ENCODE measurements around the gene FBXL20. TPM values are rescaled to one million over a fixed set of nuclear protein-coding genes. Genes with fewer than 3 reads are reported as not detected.

FBXL20 gene
- total RNA-seq, 3 donors from 2014 or later, result 17.0 to 33.1 (median 25.3) TPM

DNA sequence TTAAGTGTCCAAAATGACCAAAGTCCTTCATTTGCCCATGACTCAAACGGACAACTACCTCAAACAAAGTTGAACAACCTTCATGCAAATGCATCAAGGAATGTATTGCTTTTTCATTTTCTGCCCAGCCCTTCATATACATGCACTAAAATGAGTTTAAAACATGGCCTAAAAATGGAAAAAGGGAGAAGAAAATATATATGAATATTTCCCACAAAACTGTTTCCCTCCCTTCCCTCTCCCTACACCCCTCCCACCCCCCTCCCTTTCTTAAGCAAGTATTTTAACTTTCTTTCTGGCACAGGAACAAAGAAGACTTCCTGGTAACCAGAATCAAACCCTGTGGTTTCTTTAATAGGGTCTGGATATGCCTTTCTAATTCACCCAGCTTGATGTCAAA, 5.5 kb upstream of the FBXL20 start:
- Histone ChIP-seq H3K27me3 (no peaks in the 10 kb centered on the region), H3K36me3 (no peaks in the 10 kb centered on the region), H3K4me1 (no peaks in the 10 kb centered on the region), H3K4me3 (no peak overlapping the region), H3K9me3 (no peaks in the 10 kb centered on the region), H3K27ac (no peak overlapping the region)
- DNase-seq (ENCODE audit: low spot score in 2 of 2), result no peak
- intact Hi-C loops (cut with DNase I; ENCODE audit: low total_unique reads), result no loop called here
- TF ChIP-seq, protein P1, sequence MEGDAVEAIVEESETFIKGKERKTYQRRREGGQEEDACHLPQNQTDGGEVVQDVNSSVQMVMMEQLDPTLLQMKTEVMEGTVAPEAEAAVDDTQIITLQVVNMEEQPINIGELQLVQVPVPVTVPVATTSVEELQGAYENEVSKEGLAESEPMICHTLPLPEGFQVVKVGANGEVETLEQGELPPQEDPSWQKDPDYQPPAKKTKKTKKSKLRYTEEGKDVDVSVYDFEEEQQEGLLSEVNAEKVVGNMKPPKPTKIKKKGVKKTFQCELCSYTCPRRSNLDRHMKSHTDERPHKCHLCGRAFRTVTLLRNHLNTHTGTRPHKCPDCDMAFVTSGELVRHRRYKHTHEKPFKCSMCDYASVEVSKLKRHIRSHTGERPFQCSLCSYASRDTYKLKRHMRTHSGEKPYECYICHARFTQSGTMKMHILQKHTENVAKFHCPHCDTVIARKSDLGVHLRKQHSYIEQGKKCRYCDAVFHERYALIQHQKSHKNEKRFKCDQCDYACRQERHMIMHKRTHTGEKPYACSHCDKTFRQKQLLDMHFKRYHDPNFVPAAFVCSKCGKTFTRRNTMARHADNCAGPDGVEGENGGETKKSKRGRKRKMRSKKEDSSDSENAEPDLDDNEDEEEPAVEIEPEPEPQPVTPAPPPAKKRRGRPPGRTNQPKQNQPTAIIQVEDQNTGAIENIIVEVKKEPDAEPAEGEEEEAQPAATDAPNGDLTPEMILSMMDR (IDR thresholded peaks at IDR 0.05), result no peak
- TF ChIP-seq POLR2A (IDR thresholded peaks at IDR 0.05) (no peak), POLR2AphosphoS5 (IDR thresholded peaks at IDR 0.05) (no peak)

DNA sequence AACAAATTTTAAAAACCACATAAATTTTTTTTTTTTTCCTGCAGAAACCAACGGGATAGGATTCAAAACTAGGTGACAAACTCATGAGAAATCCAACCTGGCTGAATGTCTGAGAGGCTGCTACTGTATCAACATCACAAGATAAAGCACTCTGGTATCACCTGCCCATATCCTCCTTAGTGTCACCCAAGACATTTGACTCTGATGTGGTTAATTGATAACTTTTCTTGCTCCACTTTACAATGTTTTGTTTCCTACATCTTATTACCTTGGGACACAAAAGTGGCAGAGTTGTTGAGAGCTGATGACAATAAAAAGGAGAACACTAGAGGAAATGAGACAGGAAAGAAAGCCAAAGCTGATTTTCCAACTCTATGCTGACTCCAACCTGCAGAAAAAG, 4.0 kb upstream of the FBXL20 start:
- H3K27ac ChIP-seq, result no peak overlapping the region
- H3K36me3 ChIP-seq, result no peaks in the 10 kb centered on the region
- H3K4me3 ChIP-seq, result no peak overlapping the region
- no peaks in the 10 kb centered on the region for H3K27me3 ChIP-seq
- no peaks in the 10 kb centered on the region for H3K4me1 ChIP-seq
- no peak for DNase-seq (ENCODE audit: low spot score in 2 of 2)
- intact Hi-C loops (cut with DNase I; ENCODE audit: low total_unique reads), result no loop called here
- TF ChIP-seq POLR2AphosphoS5 (IDR thresholded peaks at IDR 0.05) (no peak), POLR2A (IDR thresholded peaks at IDR 0.05) (no peak)
- TF ChIP-seq, protein P1 (IDR thresholded peaks at IDR 0.05), result no peak
- H3K9me3 ChIP-seq, result no peaks in the 10 kb centered on the region

- Histone ChIP-seq H3K9me3 (no peaks in the 10 kb centered on the region), H3K36me3 (no peaks in the 10 kb centered on the region), H3K4me3 (no peak overlapping the region), H3K27me3 (no peaks in the 10 kb centered on the region), H3K27ac (no peak overlapping the region), H3K4me1 (peaks cover 0 to 4% of the 10 kb centered on the region in 2 donors)
- DNase-seq (ENCODE audit: low spot score in 2 of 2), result peak in 1 of 2 donors; percentile 19
- TF ChIP-seq POLR2AphosphoS5 (IDR thresholded peaks at IDR 0.05) (no peak), POLR2A (IDR thresholded peaks at IDR 0.05) (no peak)
- TF ChIP-seq, protein P1 (IDR thresholded peaks at IDR 0.05), result no peak
- intact Hi-C loops (cut with DNase I; ENCODE audit: low total_unique reads), result no loop called here
These were observed 3.3 kb upstream of the FBXL20 start for GRCh38 chr17:39404542-39405378.

- no peaks in the 10 kb centered on the region for H3K36me3 ChIP-seq
- H3K4me1 ChIP-seq, result peaks cover 0 to 6% of the 10 kb centered on the region in 2 donors
- intact Hi-C loops (cut with DNase I; ENCODE audit: low total_unique reads), result no loop called here
- H3K9me3 ChIP-seq, result no peaks in the 10 kb centered on the region
- H3K4me3 ChIP-seq, result peak overlapping the region in 1 of 3 donors; percentile 98
- TF ChIP-seq POLR2AphosphoS5 (IDR thresholded peaks at IDR 0.05) (no peak), POLR2A (IDR thresholded peaks at IDR 0.05) (no peak)
- TF ChIP-seq, protein P1 (IDR thresholded peaks at IDR 0.05), result no peak
- no peak overlapping the region for H3K27ac ChIP-seq
- no peaks in the 10 kb centered on the region for H3K27me3 ChIP-seq
- peak in 1 of 2 donors; percentile 46 for DNase-seq (ENCODE audit: low spot score in 2 of 2)
These were observed 1.6 kb upstream of the FBXL20 start for GRCh38 chr17:39402890-39403605.

Data from breast epithelium (tissue), 4 donors.